Activated CD4-positive, alpha-beta T cell treated with anti-CD3 and anti-CD28 coated beads, Interleukin-2, amount 50 U/mL, for 1 hour (primary cell): ENCODE results near the gene VPS72.

Source experiments
- DNase-seq: peaks from one replicate; pipeline ENCODE4 v3.0.0-alpha.2; 2020

Gene VPS72

DNA sequence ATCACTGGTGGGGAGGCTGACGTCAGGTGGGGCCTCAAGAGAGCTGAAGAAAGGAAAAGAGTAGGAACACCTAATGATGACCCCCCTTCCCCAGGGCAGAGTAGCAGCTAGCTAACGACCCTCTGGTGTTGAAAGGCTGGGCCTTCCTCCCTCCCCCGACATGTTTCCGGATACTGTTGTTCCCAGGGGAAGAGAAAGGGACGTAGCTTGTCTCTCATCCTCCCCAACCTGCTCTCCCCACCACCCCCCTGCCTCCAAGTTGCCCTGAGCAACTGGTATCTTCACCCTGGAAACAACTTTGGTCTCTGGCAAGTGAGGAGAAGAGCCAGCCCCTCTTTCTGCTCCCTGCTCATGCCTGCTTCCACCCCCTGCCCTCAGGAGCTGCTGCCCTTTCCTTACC, 46.0 kb downstream of the VPS72 start:
- DNase-seq, result no peak

DNA sequence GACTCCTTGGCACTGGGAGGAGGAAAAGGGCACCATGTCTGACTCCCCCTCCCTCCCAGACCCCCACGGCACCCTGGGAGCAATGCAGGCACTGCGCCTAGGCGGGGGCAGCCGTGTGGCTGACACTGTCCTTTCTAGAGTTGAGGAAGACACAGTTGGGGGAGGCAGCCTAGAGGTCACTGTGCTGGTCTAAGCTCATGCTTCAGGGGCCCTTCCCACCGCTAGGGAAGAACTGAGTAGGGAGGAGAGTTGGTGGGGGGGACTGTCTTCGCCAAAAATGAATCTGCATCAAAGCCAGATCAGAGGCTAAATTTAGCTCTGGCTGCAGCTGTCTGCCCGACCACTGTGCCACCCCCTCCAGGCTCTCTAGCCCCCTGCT, 47.0 kb downstream of the VPS72 start:
- DNase-seq, result no peak

GRCh38 chr1:151142411-151143056, 47.5 kb downstream of the VPS72 start:
- DNase-seq, result no peak

DNA sequence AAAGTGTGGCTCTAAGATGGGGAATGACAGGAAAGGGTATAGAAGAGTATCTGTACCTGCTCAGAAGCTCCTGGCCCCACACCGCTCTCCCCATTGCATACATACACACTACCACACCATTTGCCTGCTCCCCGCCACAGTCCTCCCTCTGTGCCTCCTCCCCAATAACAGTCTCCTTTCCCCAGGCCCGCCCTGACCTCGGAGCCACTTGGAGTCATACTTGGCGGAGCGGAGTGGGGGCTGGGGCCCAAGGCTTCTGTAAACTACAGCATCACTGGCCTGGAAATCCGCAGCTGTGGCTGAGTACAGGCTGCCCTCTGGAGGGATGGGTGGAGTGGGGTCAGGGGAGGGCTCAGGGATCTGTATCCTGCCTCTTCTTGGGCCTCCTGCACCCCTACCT, 52.2 kb downstream of the VPS72 start:
- DNase-seq, result no peak

DNA sequence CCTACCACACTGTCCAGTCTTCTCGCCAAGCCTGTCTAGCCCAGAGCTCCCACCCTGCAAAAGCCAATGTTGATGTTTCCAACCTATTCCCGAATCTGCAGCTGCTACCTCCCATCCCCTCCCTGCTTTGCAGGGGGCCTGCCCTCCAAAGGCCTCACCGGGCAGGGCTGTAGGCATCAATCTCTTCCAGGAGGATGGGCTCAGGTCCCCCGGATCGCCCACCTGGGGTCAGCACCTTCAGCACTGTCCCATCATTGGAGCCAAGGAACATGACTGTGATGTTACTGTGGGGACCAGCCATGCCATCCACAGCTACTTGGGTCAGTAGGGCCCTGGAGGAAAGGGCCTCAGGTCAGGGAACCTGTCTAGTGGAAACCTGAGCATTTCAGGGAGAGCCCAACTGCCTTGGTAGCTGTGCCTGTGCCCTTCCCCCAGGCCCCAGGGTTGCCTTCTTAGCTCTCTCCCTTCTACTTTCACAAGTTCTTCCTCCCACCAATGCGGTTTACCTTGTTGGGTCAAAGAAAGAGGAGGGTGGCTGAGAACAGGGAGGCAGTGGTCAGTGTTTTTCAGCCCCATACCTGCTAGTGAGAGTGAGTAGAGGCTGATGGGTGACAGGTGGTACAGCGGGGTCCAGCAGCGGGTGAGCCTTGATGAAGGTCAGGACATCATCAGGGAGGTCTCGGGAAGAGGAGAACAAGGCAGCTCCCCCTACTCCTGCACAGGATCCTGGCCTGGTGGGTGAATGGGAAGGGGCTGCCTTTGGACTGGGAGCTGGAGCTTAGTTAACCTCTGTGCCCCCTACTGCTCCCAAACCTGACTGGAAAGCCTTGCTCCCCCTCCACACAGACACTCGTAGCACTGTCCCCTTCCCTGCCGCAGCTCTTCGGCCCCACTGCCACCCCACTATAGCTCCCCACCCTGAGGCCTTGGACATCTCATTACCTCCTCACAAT, 54.3 kb downstream of the VPS72 start:
- no peak for DNase-seq

DNA sequence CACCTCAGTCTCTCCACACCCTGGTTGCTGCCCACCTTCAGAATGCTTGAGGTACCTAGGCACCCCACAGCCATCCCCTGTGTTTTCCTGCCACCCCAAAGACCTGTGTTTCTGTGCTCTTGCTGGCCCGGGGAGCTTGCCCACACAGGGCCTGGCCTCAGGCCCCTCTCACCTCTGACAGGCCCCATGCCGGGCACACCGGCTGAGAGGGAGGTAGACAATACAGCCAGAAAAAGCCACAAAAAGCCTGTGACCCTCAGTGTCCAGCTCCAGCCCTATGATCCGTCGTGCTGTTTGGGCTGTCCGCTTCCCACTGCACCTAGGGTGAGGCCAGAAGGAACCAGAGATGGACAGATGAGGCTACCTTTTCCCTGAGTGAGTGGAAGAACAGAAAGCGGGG, 55.0 kb downstream of the VPS72 start:
- no peak for DNase-seq

- DNase-seq, result no peak
These were observed 55.6 kb downstream of the VPS72 start for GRCh38 chr1:151134396-151134795.

GRCh38 chr1:151133018-151133806, 56.8 kb downstream of the VPS72 start:
- DNase-seq, result no peak

DNA sequence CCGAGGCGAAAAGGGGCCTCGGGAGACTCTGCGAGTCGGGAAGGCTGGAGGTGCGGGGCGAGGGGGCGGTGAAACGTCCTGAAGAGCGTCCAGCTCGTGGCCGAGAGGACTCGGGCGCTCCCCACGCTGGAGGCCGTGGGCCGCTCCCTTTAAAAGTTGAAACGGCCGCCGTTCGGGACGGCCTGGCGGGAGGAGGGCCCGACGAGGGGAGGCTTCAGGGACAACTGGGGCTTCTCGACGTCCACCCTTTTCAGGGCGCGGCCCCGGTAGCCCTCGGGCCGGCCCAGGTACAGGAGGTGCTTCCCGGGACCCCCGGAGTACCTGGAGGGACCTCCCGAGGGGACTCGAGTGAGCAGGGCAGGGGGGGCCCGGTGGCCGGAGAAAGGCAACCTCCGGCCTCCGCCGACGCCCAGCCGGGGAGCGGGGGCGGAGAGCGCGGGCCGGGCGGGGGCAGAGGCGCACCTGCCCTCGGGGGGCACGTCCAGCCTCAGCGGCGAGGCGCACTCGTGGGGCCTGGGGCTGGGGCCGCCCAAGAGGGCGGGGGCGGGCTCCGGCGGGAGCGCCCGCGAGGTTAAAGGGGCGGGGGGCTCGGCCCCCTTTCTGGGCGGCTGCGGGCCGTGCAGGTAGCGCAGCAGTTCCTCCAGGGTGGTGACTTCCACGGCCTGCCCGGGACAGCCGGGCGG, 57.5 kb downstream of the VPS72 start:
- no peak for DNase-seq

- no peak for DNase-seq
These were observed 58.2 kb downstream of the VPS72 start for GRCh38 chr1:151131701-151132334.

GRCh38 chr1:151130987-151131586, 58.9 kb downstream of the VPS72 start:
- peak; percentile 70 for DNase-seq

DNA sequence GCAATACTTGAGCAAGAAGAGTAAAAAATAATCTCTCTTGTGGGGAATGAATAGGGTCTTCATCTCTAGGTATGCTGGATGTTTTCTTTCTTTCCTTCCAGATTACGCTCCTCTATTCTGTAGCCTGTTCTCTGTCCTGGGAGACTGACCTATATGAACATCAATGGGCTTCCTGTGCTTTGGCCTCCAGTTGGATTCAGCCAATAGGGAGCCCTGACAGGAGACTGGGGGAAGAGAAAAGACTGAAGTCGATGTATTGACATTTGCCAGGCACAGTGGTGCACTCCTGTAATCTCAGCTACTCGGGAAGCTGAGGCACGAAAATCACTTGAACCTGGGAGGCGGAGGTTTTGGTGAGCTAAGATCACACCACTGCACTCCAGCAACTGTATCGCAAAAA, 61.2 kb downstream of the VPS72 start:
- DNase-seq, result no peak
